ENCODE measurements around the gene TSSC4.

Gene TSSC4

GRCh38 chr11:2358754-2359442 lies 41.7 kb upstream of the TSSC4 start:
- Histone ChIP-seq H3K27me3 (peaks cover 10% of the 10 kb centered on the region), H3K4me3 (ENCODE audit: low read depth in 1 of 2, low read length in 1 of 2) (no peak overlapping the region), H3K9me3 (no peaks in the 10 kb centered on the region), H3K4me1 (ENCODE audit: control insufficient read depth in 1 of 2, insufficient read depth in 1 of 2, low read depth in 1 of 2, low read length in 1 of 2) (no peaks in the 10 kb centered on the region), H3K27ac (no peak overlapping the region), H3K36me3 (no peaks in the 10 kb centered on the region)
- TF ChIP-seq, protein P1, sequence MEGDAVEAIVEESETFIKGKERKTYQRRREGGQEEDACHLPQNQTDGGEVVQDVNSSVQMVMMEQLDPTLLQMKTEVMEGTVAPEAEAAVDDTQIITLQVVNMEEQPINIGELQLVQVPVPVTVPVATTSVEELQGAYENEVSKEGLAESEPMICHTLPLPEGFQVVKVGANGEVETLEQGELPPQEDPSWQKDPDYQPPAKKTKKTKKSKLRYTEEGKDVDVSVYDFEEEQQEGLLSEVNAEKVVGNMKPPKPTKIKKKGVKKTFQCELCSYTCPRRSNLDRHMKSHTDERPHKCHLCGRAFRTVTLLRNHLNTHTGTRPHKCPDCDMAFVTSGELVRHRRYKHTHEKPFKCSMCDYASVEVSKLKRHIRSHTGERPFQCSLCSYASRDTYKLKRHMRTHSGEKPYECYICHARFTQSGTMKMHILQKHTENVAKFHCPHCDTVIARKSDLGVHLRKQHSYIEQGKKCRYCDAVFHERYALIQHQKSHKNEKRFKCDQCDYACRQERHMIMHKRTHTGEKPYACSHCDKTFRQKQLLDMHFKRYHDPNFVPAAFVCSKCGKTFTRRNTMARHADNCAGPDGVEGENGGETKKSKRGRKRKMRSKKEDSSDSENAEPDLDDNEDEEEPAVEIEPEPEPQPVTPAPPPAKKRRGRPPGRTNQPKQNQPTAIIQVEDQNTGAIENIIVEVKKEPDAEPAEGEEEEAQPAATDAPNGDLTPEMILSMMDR (IDR thresholded peaks at IDR 0.05) = no peak

DNA sequence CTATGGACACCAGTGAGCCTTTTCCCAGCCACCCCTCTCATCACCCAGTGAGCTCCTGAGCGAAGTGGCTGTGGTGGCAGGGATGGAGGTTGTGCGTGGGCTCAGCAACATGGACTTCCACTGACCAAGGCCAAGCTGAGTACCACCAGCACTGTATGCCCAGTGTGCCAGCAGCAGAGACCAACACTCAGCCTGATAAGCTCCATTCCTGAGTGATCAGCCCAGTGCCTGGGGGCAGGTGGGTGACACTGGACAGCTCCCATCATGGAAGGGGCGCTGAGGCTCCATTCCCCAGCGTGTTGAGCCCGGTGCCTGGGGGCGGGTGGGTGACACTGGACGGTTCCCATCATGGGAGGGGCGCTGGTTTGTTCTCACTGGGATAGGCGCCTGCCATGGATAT lies 41.0 kb upstream of the TSSC4 start:
- Histone ChIP-seq H3K4me3 (ENCODE audit: low read depth in 1 of 2, low read length in 1 of 2) (no peak overlapping the region), H3K4me1 (ENCODE audit: control insufficient read depth in 1 of 2, insufficient read depth in 1 of 2, low read depth in 1 of 2, low read length in 1 of 2) (no peaks in the 10 kb centered on the region), H3K36me3 (no peaks in the 10 kb centered on the region), H3K9me3 (no peaks in the 10 kb centered on the region), H3K27me3 (peaks cover 10% of the 10 kb centered on the region), H3K27ac (no peak overlapping the region)
- TF ChIP-seq, protein P1 (IDR thresholded peaks at IDR 0.05) = no peak

DNA sequence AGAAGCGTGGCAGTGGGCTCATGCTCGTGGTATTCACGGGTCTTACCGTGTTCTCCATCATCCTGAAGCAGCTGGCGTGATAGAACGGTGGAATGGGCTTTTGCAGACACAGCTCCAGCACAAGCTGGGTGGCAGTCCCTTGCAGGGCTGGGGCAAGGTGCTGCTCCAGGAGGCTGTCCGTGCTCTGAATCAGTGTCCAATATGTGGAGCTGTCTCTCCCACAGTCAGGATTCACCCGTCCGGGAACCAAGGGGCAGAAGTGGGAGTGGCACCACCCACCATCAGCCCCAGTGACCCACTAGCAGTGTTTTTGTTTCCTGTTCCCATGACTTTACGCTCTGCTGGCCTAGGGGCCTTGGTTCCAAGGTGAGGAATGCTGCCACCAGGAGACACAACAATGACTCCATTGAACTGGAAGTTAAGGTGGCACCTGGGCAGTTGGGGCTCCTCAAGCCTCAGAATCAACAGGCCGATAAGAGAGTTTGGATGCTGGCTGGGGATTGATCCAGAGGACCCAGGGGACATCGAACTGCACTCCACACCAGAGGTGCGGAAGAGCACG lies 40.4 kb upstream of the TSSC4 start:
- peaks cover 10% of the 10 kb centered on the region for H3K27me3 ChIP-seq
- H3K27ac ChIP-seq = no peak overlapping the region
- no peaks in the 10 kb centered on the region for H3K36me3 ChIP-seq

GRCh38 chr11:2361565-2361964 lies 39.0 kb upstream of the TSSC4 start:
- TF ChIP-seq, protein P1 (IDR thresholded peaks at IDR 0.05) = no peak

More for the DNA sequence above, 40.4 kb upstream of the TSSC4 start:
- no peaks in the 10 kb centered on the region for H3K9me3 ChIP-seq
- TF ChIP-seq, protein P1 (IDR thresholded peaks at IDR 0.05) = no peak
- H3K4me1 ChIP-seq (ENCODE audit: control insufficient read depth in 1 of 2, insufficient read depth in 1 of 2, low read depth in 1 of 2, low read length in 1 of 2) = no peaks in the 10 kb centered on the region
- H3K4me3 ChIP-seq (ENCODE audit: low read depth in 1 of 2, low read length in 1 of 2) = no peak overlapping the region

DNA sequence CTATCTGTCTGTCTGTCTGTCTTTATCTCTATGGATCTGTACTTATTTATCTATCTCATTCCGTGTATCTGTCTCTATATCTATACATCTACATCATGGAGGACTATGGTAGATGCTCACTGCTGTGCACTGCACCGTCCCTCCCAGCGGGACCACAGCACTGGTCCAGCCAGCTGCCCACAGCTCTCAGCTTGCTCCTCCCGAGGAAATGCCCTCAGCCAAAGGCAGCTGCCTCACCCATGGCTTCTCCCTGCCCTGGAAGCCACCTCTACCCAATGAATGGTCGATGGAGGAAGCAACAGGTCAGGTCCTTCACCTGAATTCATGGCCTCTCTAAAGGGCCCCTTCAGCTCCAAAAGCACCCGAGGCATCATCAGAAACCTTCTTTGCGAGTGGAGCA lies 38.1 kb upstream of the TSSC4 start:
- Histone ChIP-seq H3K4me1 (ENCODE audit: control insufficient read depth in 1 of 2, insufficient read depth in 1 of 2, low read depth in 1 of 2, low read length in 1 of 2) (no peaks in the 10 kb centered on the region), H3K4me3 (ENCODE audit: low read depth in 1 of 2, low read length in 1 of 2) (no peak overlapping the region), H3K27ac (no peak overlapping the region), H3K27me3 (peaks cover 26% of the 10 kb centered on the region), H3K9me3 (no peaks in the 10 kb centered on the region), H3K36me3 (no peaks in the 10 kb centered on the region)
- TF ChIP-seq, protein P1 (IDR thresholded peaks at IDR 0.05) = no peak

More at GRCh38 chr11:2361565-2361964, 39.0 kb upstream of the TSSC4 start:
- Histone ChIP-seq H3K27ac (no peak overlapping the region), H3K36me3 (no peaks in the 10 kb centered on the region), H3K27me3 (peaks cover 21% of the 10 kb centered on the region), H3K4me1 (ENCODE audit: control insufficient read depth in 1 of 2, insufficient read depth in 1 of 2, low read depth in 1 of 2, low read length in 1 of 2) (no peaks in the 10 kb centered on the region), H3K9me3 (no peaks in the 10 kb centered on the region), H3K4me3 (ENCODE audit: low read depth in 1 of 2, low read length in 1 of 2) (no peak overlapping the region)

Data from neutrophil (primary cell).